Upper lobe of left lung (tissue), 6 donors: ENCODE results near the gene TCP11. TPM values are rescaled to one million over a fixed set of nuclear protein-coding genes. Genes with fewer than 3 reads are reported as not detected.
"Not testable (repeated sequence)": the region's sequence is repeated elsewhere in the genome, so short reads cannot be mapped to it uniquely, and the experiment has no call there.

Source experiments
- ATAC-seq, 2 donors: fragments of 200-7000 bp; cut with Tn5 transposase; one replicate each; pipeline ENCODE4 v1.9.1; 2022; ENCODE audit warnings: mild to moderate bottlenecking in 2 of 2, moderate library complexity in 2 of 2; ENCODE audit not compliant: low FRiP score in 2 of 2
- DNase-seq, 2 donors: peaks; one replicate each; pipeline ENCODE4 v3.0.0-alpha.2; 2019 to 2020
- H3K27ac ChIP-seq, 4 donors: fragments of 200-600 bp; sonication (generic); one replicate each; pipeline ENCODE4 v1.5.1; 2016 to 2019
- H3K27me3 ChIP-seq, 4 donors: fragments of 200-600 bp; sonication (generic); one replicate each; pipeline ENCODE4 v1.5.1; 2017 to 2019
- H3K36me3 ChIP-seq, 4 donors: fragments of 200-600 bp; sonication (generic); one replicate each; pipeline ENCODE4 v1.5.1; 2016 to 2019
- H3K4me1 ChIP-seq, 4 donors: fragments of 200-600 bp; sonication (generic); one replicate each; pipeline ENCODE4 v1.5.1; 2018 to 2019
- H3K4me3 ChIP-seq, 4 donors: fragments of 200-600 bp; sonication (generic); one replicate each; pipeline ENCODE4 v1.5.1; 2017 to 2019; ENCODE audit warnings: mild to moderate bottlenecking in 2 of 4, moderate library complexity in 1 of 4
- H3K9me3 ChIP-seq, 4 donors: fragments of 200-600 bp; sonication (generic); one replicate each; pipeline ENCODE4 v1.5.1; 2018 to 2019
- EP300 ChIP-seq, 4 donors: sonication (generic); formaldehyde crosslinking; IDR thresholded peaks; one replicate each; pipeline ENCODE4 v1.5.1; 2017; ENCODE audit warnings: antibody characterized with exemption in 4 of 4, control low read depth in 2 of 4
- POLR2A ChIP-seq, 4 donors: fragments of 450-650 bp; IDR thresholded peaks; one replicate each; pipeline ENCODE4 v1.5.1; 2016 to 2017; ENCODE audit warnings: antibody characterized with exemption in 4 of 4, mild to moderate bottlenecking in 2 of 4
- POLR2AphosphoS5 ChIP-seq, 2 donors: sonication (generic); formaldehyde crosslinking; IDR thresholded peaks; one replicate each; pipeline ENCODE4 v1.5.1; 2017; ENCODE audit warnings: antibody characterized with exemption in 2 of 2
- whole genome bisulfite sequencing, 2 donors: methylation state at CpG; one replicate each; pipeline ENCODE4 v1.1.5; 2017 to 2018; 5-methylcytosine and 5-hydroxymethylcytosine counted together
- total RNA-seq, 6 donors: library from RNA; depleted of rRNA in 4 of 6; stranded (reverse); fragments of >200 nt in 4 of 6; gene quantifications; one replicate each; pipeline versions ENCODE4 v1.1.0 to v1.2.1, GENCODE V29; 2016 to 2021
- TF ChIP-seq, protein P1 (sequence below), 6 experiments: fragments of 450-650 bp in 4 of 6; fragments of 200-600 bp in 2 of 6; sonication (generic) in 2 of 6; IDR thresholded peaks; one replicate each; pipeline ENCODE4 v1.5.1; 2016 to 2019; ENCODE audit warnings: antibody characterized with exemption in 6 of 6
- donor health status: DM: no; HTN: no; CAD: no; lungs with moderate emphysema.
- donor health status: DM: no; HTN: yes; CAD: no; lungs with severe emphysema.

Gene TCP11
- total RNA-seq, 6 donors from 2014 or later = 0.30 to 0.89 (median 0.46) TPM; not detected in 3

DNA sequence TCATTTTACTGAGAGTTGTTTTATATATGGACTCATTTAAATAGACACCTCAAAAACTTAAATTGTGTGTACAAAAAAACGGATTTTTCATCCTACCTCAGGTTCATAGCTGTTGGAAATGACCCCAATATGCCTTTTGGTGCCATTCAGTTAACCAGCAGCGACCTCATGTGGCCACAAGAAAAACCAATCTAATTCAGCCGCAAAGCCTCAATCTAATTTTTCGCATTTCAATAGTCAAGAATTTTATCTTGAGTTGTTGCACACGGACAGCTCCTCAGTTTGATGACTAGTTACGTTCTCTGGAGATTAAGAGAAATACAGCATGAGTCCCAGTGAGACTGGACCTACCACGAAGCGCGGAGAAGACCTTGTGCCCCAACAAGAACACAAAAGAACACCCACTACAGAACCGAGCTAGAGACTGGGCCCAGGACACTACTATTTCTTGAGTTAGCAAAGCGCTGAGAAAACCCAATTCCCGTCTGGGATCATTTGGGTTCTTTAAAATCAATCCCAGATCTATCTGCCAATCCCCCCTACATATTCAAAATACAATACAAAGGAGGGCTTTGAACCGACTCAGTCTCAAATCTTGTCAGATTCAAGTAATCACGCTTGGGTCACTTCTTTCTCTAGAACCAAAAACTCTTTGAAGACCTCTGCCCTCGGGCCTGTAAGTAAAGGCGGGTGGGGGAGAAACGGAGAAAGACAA lies 1.1 kb downstream of the TCP11 start:
- H3K4me3 ChIP-seq = no peak overlapping the region
- H3K9me3 ChIP-seq = no peaks in the 10 kb centered on the region
- 39 to 40% methylated on average over 17 of the region's 17 CpGs for WGBS, 2 donors
- TF ChIP-seq, protein P1, sequence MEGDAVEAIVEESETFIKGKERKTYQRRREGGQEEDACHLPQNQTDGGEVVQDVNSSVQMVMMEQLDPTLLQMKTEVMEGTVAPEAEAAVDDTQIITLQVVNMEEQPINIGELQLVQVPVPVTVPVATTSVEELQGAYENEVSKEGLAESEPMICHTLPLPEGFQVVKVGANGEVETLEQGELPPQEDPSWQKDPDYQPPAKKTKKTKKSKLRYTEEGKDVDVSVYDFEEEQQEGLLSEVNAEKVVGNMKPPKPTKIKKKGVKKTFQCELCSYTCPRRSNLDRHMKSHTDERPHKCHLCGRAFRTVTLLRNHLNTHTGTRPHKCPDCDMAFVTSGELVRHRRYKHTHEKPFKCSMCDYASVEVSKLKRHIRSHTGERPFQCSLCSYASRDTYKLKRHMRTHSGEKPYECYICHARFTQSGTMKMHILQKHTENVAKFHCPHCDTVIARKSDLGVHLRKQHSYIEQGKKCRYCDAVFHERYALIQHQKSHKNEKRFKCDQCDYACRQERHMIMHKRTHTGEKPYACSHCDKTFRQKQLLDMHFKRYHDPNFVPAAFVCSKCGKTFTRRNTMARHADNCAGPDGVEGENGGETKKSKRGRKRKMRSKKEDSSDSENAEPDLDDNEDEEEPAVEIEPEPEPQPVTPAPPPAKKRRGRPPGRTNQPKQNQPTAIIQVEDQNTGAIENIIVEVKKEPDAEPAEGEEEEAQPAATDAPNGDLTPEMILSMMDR (IDR thresholded peaks at IDR 0.05) = peak; percentile 68 to 86 (median 79)
- TF ChIP-seq EP300 (IDR thresholded peaks at IDR 0.05) = no peak
- H3K4me1 ChIP-seq = peaks cover 4 to 16% (median 10%) of the 10 kb centered on the region in 4 donors
- DNase-seq (no peak), ATAC-seq (peak in 1 of 2 donors; percentile 73)
- peaks cover 0 to 5% (median 1%) of the 10 kb centered on the region in 4 donors for H3K27me3 ChIP-seq
- H3K36me3 ChIP-seq = no peaks in the 10 kb centered on the region
- no peak overlapping the region for H3K27ac ChIP-seq

DNA sequence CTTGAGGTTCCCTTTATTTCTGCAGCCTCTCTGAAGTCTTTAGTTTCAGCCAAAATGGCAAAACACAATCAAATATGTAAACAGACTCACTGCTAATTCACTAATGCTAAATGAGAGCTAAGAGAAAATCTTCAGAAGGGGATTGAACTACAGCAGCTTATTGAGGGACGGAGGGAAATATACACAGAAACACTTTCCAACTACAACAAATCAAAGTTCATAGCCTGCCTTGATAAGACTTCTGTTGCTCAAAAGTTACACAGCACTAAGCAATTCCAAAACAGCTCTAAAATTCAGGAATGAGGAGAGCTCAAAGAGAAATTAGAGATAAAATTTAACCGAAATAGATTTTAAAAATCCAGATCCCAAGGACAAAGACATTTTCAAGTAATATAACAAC lies 1.7 kb downstream of the TCP11 start:
- no peaks in the 10 kb centered on the region for H3K9me3 ChIP-seq
- H3K27ac ChIP-seq = no peak overlapping the region
- ATAC-seq (no peak), DNase-seq (no peak)
- 58 to 67% methylated on average over 2 of the region's 2 CpGs for WGBS, 2 donors
- TF ChIP-seq EP300 (IDR thresholded peaks at IDR 0.05) (no peak), POLR2AphosphoS5 (IDR thresholded peaks at IDR 0.05) (no peak)
- TF ChIP-seq, protein P1 (IDR thresholded peaks at IDR 0.05) = no peak
- H3K27me3 ChIP-seq = peaks cover 0 to 5% (median 1%) of the 10 kb centered on the region in 4 donors
- H3K36me3 ChIP-seq = no peaks in the 10 kb centered on the region
- H3K4me1 ChIP-seq = peaks cover 4 to 16% (median 10%) of the 10 kb centered on the region in 4 donors
- no peak overlapping the region for H3K4me3 ChIP-seq

DNA sequence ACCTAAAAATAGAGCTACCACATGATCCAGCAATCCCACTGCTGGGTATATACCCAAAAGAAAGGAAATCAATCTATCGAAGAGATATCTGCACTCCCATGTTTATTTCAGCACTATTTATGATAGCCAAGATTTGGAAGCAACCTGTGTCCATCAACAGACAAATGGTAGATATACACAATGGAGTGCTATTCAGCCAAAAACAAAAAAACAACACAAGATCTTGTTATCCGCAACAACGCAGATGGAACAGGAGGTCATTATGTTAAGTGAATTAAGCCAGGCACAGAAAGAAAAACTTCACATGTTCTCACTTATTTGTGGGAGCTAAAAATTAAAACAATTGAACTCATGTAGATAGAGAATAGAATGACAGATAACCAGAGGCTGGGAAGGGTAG lies 2.9 kb downstream of the TCP11 start:
- not testable (repeated sequence) for DNase-seq, H3K4me3 ChIP-seq, H3K9me3 ChIP-seq, ATAC-seq, H3K27ac ChIP-seq, H3K36me3 ChIP-seq, H3K27me3 ChIP-seq
- WGBS, 2 donors = 66 to 74% methylated on average over 3 of the region's 3 CpGs
- H3K4me1 ChIP-seq = peaks cover 4 to 16% (median 10%) of the 10 kb centered on the region in 4 donors

DNA sequence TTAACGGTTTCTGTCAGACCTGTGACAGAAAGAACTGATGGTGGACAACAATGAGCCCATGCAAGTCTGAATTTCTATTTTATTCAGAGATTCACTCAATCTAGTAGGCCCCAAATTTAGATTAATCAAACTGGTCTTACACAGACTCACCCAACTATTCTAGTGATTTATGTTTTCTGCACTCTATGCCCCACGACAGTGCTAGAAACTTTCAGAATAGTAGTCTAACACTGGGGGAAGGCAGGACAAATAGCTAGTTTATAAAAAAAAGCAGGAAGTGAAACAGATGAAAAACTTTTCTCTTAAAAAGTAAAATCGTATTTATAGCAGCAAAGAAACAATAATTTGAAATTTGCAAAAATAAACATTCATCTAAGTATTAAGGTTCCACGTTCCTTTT lies 5.0 kb downstream of the TCP11 start:
- Histone ChIP-seq H3K27me3 (peaks cover 0 to 5% (median 1%) of the 10 kb centered on the region in 4 donors), H3K9me3 (no peaks in the 10 kb centered on the region), H3K4me3 (no peak overlapping the region), H3K36me3 (no peaks in the 10 kb centered on the region), H3K4me1 (peaks cover 4 to 14% (median 8%) of the 10 kb centered on the region in 4 donors), H3K27ac (no peak overlapping the region)
- TF ChIP-seq, protein P1 (IDR thresholded peaks at IDR 0.05) = no peak
- no peak for TF ChIP-seq POLR2AphosphoS5 (IDR thresholded peaks at IDR 0.05)
- no peak for TF ChIP-seq POLR2A (IDR thresholded peaks at IDR 0.05)
- TF ChIP-seq EP300 (IDR thresholded peaks at IDR 0.05) = no peak
- WGBS, 2 donors = 57 to 59% methylated on average over 4 of the region's 4 CpGs
- no peak for ATAC-seq
- DNase-seq = no peak

DNA sequence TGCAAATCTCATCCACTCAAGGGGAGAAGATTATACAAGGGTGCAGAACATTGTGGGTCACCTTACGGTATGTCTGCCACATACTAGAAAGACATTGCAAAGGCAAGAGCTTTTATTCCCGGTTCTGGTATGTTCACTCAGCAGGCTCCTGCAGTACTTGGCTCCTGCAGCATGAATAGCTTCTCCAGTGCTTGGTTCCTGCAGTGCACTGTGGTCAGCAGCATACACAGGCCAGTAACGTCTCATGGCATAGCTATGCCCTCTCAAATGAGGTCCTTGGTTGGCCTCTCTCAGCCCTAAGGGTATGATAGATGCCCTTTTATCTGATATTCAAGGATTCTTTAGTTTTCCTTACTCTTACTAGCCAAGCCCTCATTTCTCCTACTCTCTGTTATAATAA lies 12.6 kb downstream of the TCP11 start:
- no peaks in the 10 kb centered on the region for H3K27me3 ChIP-seq
- H3K9me3 ChIP-seq = no peaks in the 10 kb centered on the region
- H3K27ac ChIP-seq = no peak overlapping the region
- DNase-seq (no peak), ATAC-seq (no peak)
- H3K4me1 ChIP-seq = no peaks in the 10 kb centered on the region
- H3K36me3 ChIP-seq = no peaks in the 10 kb centered on the region
- H3K4me3 ChIP-seq = no peak overlapping the region
- 85% methylated on average over 3 of the region's 3 CpGs for WGBS, 2 donors
- TF ChIP-seq POLR2A (IDR thresholded peaks at IDR 0.05) (no peak), POLR2AphosphoS5 (IDR thresholded peaks at IDR 0.05) (no peak), EP300 (IDR thresholded peaks at IDR 0.05) (no peak)
- TF ChIP-seq, protein P1 (IDR thresholded peaks at IDR 0.05) = no peak
